Glutamatergic neuron (in vitro differentiated cells): ENCODE results near the gene SPX. TPM values are rescaled to one million over a fixed set of nuclear protein-coding genes. Genes with fewer than 3 reads are reported as not detected.

ENCODE experiments used
- DNase-seq: peaks from one replicate; pipeline ENCODE4 v3.0.0; 2022
- H3K27ac Mint-ChIP-seq: one replicate; pipeline ENCODE4 v1.8.0; 2020; ENCODE audit warnings: mild to moderate bottlenecking, mixed read lengths, inconsistent platforms; ENCODE audit not compliant: unreplicated experiment
- H3K27me3 Mint-ChIP-seq: one replicate; pipeline ENCODE4 v1.8.0; 2020; ENCODE audit warnings: mild to moderate bottlenecking, moderate library complexity, mixed read lengths, inconsistent platforms; ENCODE audit not compliant: unreplicated experiment
- H3K36me3 Mint-ChIP-seq: one replicate; pipeline ENCODE4 v1.8.0; 2020; ENCODE audit warnings: mild to moderate bottlenecking, mixed read lengths, inconsistent platforms; ENCODE audit not compliant: unreplicated experiment
- H3K4me1 Mint-ChIP-seq: one replicate; pipeline ENCODE4 v1.8.0; 2020; ENCODE audit warnings: mild to moderate bottlenecking, low read depth, mixed read lengths, inconsistent platforms; ENCODE audit not compliant: unreplicated experiment
- H3K4me3 Mint-ChIP-seq: one replicate; pipeline ENCODE4 v1.8.0; 2020; ENCODE audit warnings: mild to moderate bottlenecking, mixed read lengths, inconsistent platforms; ENCODE audit not compliant: unreplicated experiment
- H3K9me3 Mint-ChIP-seq: one replicate; pipeline ENCODE4 v1.8.0; 2020; ENCODE audit warnings: mild to moderate bottlenecking, moderate library complexity, mixed read lengths, inconsistent platforms; ENCODE audit not compliant: unreplicated experiment
- total RNA-seq: library from RNA; stranded (reverse); fragmentation: NEBNext Ultra II Directional; extraction: Animal tissue kit (Norgen Biotek cat#: 25700); gene quantifications from one replicate; pipeline ENCODE4 v1.2.1, GENCODE V29; 2021; ENCODE audit not compliant: unreplicated experiment
- TF ChIP-seq, protein P1 (sequence below): fragments of 200-600 bp; sonication (generic); IDR thresholded peaks from one replicate; pipeline ENCODE4 v1.5.0; 2021; ENCODE audit not compliant: partially characterized antibody, unreplicated experiment

The SPX gene
- total RNA-seq, 1 donor from 2014 or later: not detected

GRCh38 chr12:21529456-21529855 is 3.4 kb downstream of the SPX start:
- no peak for DNase-seq
- H3K9me3 Mint-ChIP-seq: no peaks in the 10 kb centered on the region
- peaks cover 2% of the 10 kb centered on the region for H3K27me3 Mint-ChIP-seq
- H3K27ac Mint-ChIP-seq: no peak overlapping the region
- H3K4me1 Mint-ChIP-seq: no peaks in the 10 kb centered on the region
- TF ChIP-seq, protein P1, sequence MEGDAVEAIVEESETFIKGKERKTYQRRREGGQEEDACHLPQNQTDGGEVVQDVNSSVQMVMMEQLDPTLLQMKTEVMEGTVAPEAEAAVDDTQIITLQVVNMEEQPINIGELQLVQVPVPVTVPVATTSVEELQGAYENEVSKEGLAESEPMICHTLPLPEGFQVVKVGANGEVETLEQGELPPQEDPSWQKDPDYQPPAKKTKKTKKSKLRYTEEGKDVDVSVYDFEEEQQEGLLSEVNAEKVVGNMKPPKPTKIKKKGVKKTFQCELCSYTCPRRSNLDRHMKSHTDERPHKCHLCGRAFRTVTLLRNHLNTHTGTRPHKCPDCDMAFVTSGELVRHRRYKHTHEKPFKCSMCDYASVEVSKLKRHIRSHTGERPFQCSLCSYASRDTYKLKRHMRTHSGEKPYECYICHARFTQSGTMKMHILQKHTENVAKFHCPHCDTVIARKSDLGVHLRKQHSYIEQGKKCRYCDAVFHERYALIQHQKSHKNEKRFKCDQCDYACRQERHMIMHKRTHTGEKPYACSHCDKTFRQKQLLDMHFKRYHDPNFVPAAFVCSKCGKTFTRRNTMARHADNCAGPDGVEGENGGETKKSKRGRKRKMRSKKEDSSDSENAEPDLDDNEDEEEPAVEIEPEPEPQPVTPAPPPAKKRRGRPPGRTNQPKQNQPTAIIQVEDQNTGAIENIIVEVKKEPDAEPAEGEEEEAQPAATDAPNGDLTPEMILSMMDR: no peak
- peaks cover 8% of the 10 kb centered on the region for H3K36me3 Mint-ChIP-seq
- no peak overlapping the region for H3K4me3 Mint-ChIP-seq

DNA sequence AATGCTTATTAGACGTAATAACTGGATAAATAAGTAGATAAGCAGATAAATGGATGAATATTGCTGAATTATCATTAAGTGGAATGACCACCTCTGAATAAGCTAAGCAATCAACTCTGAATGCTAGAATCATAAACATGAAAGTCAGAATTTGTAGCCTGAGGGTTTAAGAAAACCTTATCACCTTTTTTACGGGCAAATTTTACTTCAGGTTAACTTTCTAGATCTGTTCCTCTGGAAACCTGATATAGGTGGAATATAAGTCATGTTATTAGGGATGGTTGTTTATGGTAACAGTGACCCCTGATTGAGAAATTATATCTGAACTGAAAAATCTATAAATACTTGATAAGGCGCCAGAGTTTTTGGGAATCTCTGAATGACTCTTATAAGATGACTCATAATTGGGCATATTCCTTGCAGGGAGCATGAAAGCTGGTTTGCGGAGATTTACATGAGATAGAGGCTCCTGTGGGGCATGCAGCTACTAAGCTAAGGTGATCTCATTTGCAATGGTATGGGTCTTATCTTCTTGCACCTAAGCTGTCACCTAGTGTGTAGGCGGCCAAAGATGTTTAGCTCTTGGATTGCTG is 12.1 kb downstream of the SPX start:
- Mint-ChIP-seq H3K36me3 (no peaks in the 10 kb centered on the region), H3K27ac (no peak overlapping the region), H3K4me3 (no peak overlapping the region), H3K27me3 (no peaks in the 10 kb centered on the region), H3K9me3 (no peaks in the 10 kb centered on the region), H3K4me1 (no peaks in the 10 kb centered on the region)
- TF ChIP-seq, protein P1: no peak
- DNase-seq: no peak

- H3K9me3 Mint-ChIP-seq: no peaks in the 10 kb centered on the region
Measured at GRCh38 chr12:21539797-21540196, 13.7 kb downstream of the SPX start.

GRCh38 chr12:21541773-21542172 is 15.7 kb downstream of the SPX start:
- DNase-seq: no peak
- H3K4me1 Mint-ChIP-seq: no peaks in the 10 kb centered on the region
- TF ChIP-seq, protein P1: no peak
- no peaks in the 10 kb centered on the region for H3K36me3 Mint-ChIP-seq
- H3K4me3 Mint-ChIP-seq: no peak overlapping the region
- H3K27me3 Mint-ChIP-seq: no peaks in the 10 kb centered on the region
- H3K27ac Mint-ChIP-seq: no peak overlapping the region
- H3K9me3 Mint-ChIP-seq: no peaks in the 10 kb centered on the region

More at GRCh38 chr12:21539797-21540196, 13.7 kb downstream of the SPX start:
- no peak overlapping the region for H3K4me3 Mint-ChIP-seq
- TF ChIP-seq, protein P1: no peak
- no peaks in the 10 kb centered on the region for H3K27me3 Mint-ChIP-seq
- no peak overlapping the region for H3K27ac Mint-ChIP-seq
- no peaks in the 10 kb centered on the region for H3K36me3 Mint-ChIP-seq
- no peak for DNase-seq
- no peaks in the 10 kb centered on the region for H3K4me1 Mint-ChIP-seq

- TF ChIP-seq, protein P1: no peak
- Mint-ChIP-seq H3K27me3 (no peaks in the 10 kb centered on the region), H3K4me3 (no peak overlapping the region)
Measured at GRCh38 chr12:21542403-21542802, 16.3 kb downstream of the SPX start.

More at GRCh38 chr12:21542403-21542802, 16.3 kb downstream of the SPX start:
- H3K4me1 Mint-ChIP-seq: no peaks in the 10 kb centered on the region
- H3K36me3 Mint-ChIP-seq: no peaks in the 10 kb centered on the region
- no peak overlapping the region for H3K27ac Mint-ChIP-seq
- H3K9me3 Mint-ChIP-seq: no peaks in the 10 kb centered on the region
- no peak for DNase-seq
